Breast epithelium (tissue), 4 donors: Measurements from ENCODE around the gene RICTOR. TPM values are rescaled to one million over a fixed set of nuclear protein-coding genes. Genes with fewer than 3 reads are reported as not detected.

Experiments used
- DNase-seq, 2 donors: peaks; one replicate each; pipeline ENCODE4 v3.0.0-alpha.2; 2019; ENCODE audit warnings: low spot score in 2 of 2
- H3K27ac ChIP-seq, 2 donors: fragments of 200-600 bp; sonication (generic) in 1 of 2; one replicate each; pipeline ENCODE4 v1.5.1; 2016 to 2019; ENCODE audit warnings: mild to moderate bottlenecking in 1 of 2
- H3K27me3 ChIP-seq, 2 donors: fragments of 200-600 bp; sonication (generic) in 1 of 2; one replicate each; pipeline versions ENCODE4 v1.5.1 to v1.6.0; 2017 to 2019; ENCODE audit warnings: control low read depth in 1 of 2, mild to moderate bottlenecking in 1 of 2
- H3K36me3 ChIP-seq: fragments of 200-600 bp; one replicate; pipeline ENCODE4 v1.5.1; 2019
- H3K4me1 ChIP-seq, 2 donors: fragments of 200-600 bp; sonication (generic); one replicate each; pipeline ENCODE4 v1.5.1; 2016 to 2019; ENCODE audit warnings: control low read depth in 1 of 2
- H3K4me3 ChIP-seq, 3 donors: fragments of 200-600 bp; sonication (generic); 1 replicate in 2 of 3; 2 replicates in 1 of 3; pipeline ENCODE4 v1.5.1; 2016 to 2019; ENCODE audit warnings: mild to moderate bottlenecking in 3 of 3, moderate library complexity in 2 of 3
- H3K9me3 ChIP-seq, 2 donors: fragments of 200-600 bp; sonication (generic) in 1 of 2; one replicate each; pipeline ENCODE4 v1.5.1; 2016 to 2019; ENCODE audit warnings: control low read depth in 1 of 2
- CTCF ChIP-seq, 3 donors: fragments of 450-650 bp; IDR thresholded peaks; one replicate each; pipeline ENCODE4 v1.5.1; 2016 to 2017; ENCODE audit warnings: antibody characterized with exemption in 3 of 3, mild to moderate bottlenecking in 3 of 3, moderate library complexity in 3 of 3
- POLR2A ChIP-seq: fragments of 450-650 bp; IDR thresholded peaks from one replicate; pipeline ENCODE4 v1.6.1; 2016; ENCODE audit warnings: antibody characterized with exemption, mild to moderate bottlenecking, moderate library complexity
- POLR2AphosphoS5 ChIP-seq, 3 donors: sonication (generic); formaldehyde crosslinking; IDR thresholded peaks; one replicate each; pipeline ENCODE4 v1.6.1; 2017; ENCODE audit warnings: antibody characterized with exemption in 3 of 3
- intact Hi-C: fragments of 100-400 bp; cut with DNase I; formaldehyde crosslinking; loops from one replicate; pipeline ENCODE4 v1.15.1; 2023; ENCODE audit warnings: low total_unique reads
- total RNA-seq, 3 donors: library from RNA; depleted of rRNA; stranded (reverse); fragments of >200 nt; gene quantifications; one replicate each; pipeline ENCODE4 v1.1.0, GENCODE V29; 2016

Gene RICTOR
- total RNA-seq, 3 donors from 2014 or later = 39.0 to 79.2 (median 58.7) TPM

GRCh38 chr5:38985909-38986452 lies 88.2 kb downstream of the RICTOR start:
- no peaks in the 10 kb centered on the region for H3K27me3 ChIP-seq
- H3K36me3 ChIP-seq = no peaks in the 10 kb centered on the region
- H3K4me3 ChIP-seq = no peak overlapping the region
- intact Hi-C loops = no loop called here
- H3K4me1 ChIP-seq = no peaks in the 10 kb centered on the region
- TF ChIP-seq POLR2AphosphoS5 (IDR thresholded peaks at IDR 0.05) = no peak
- TF ChIP-seq POLR2A = no peak
- no peak for TF ChIP-seq CTCF (IDR thresholded peaks at IDR 0.05)
- no peaks in the 10 kb centered on the region for H3K9me3 ChIP-seq
- DNase-seq = no peak
- H3K27ac ChIP-seq = no peak overlapping the region

- no peak for TF ChIP-seq POLR2A
- Histone ChIP-seq H3K27me3 (no peaks in the 10 kb centered on the region), H3K27ac (no peak overlapping the region), H3K4me1 (no peaks in the 10 kb centered on the region), H3K36me3 (no peaks in the 10 kb centered on the region), H3K4me3 (no peak overlapping the region), H3K9me3 (no peaks in the 10 kb centered on the region)
- intact Hi-C loops = no loop called here
- no peak for DNase-seq
Observed at GRCh38 chr5:38979535-38979934, 94.7 kb downstream of the RICTOR start.

- Histone ChIP-seq H3K4me3 (no peak overlapping the region), H3K9me3 (no peaks in the 10 kb centered on the region), H3K4me1 (no peaks in the 10 kb centered on the region), H3K27ac (no peak overlapping the region), H3K36me3 (no peaks in the 10 kb centered on the region), H3K27me3 (no peaks in the 10 kb centered on the region)
- no peak for DNase-seq
- intact Hi-C loops = no loop called here
- no peak for TF ChIP-seq POLR2A
- TF ChIP-seq CTCF (IDR thresholded peaks at IDR 0.05) = no peak
- TF ChIP-seq POLR2AphosphoS5 (IDR thresholded peaks at IDR 0.05) = no peak
Observed at GRCh38 chr5:38978036-38978435, 96.2 kb downstream of the RICTOR start.

GRCh38 chr5:38968665-38969064 lies 105.5 kb downstream of the RICTOR start:
- Histone ChIP-seq H3K4me1 (no peaks in the 10 kb centered on the region), H3K4me3 (no peak overlapping the region), H3K27me3 (no peaks in the 10 kb centered on the region), H3K27ac (no peak overlapping the region), H3K9me3 (no peaks in the 10 kb centered on the region), H3K36me3 (no peaks in the 10 kb centered on the region)
- no peak for TF ChIP-seq POLR2AphosphoS5 (IDR thresholded peaks at IDR 0.05)
- TF ChIP-seq CTCF (IDR thresholded peaks at IDR 0.05) = no peak
- TF ChIP-seq POLR2A = no peak
- intact Hi-C loops = no loop called here
- no peak for DNase-seq

- no peaks in the 10 kb centered on the region for H3K27me3 ChIP-seq
- TF ChIP-seq POLR2A (no peak), POLR2AphosphoS5 (IDR thresholded peaks at IDR 0.05) (no peak), CTCF (IDR thresholded peaks at IDR 0.05) (no peak)
- H3K36me3 ChIP-seq = no peaks in the 10 kb centered on the region
- intact Hi-C loops = no loop called here
- H3K4me1 ChIP-seq = no peaks in the 10 kb centered on the region
- no peak overlapping the region for H3K4me3 ChIP-seq
- no peak for DNase-seq
- H3K9me3 ChIP-seq = no peaks in the 10 kb centered on the region
- no peak overlapping the region for H3K27ac ChIP-seq
Observed at GRCh38 chr5:38961691-38962090, 112.5 kb downstream of the RICTOR start.
